ENCODE results near the gene LARP4B. TPM values are rescaled to one million over a fixed set of nuclear protein-coding genes. Genes with fewer than 3 reads are reported as not detected.

Gene LARP4B
- polyA plus RNA-seq, 1 donor (not counting 4 experiments of a cell fraction or from before 2014, with no cell fraction given) = 39.4 TPM

DNA sequence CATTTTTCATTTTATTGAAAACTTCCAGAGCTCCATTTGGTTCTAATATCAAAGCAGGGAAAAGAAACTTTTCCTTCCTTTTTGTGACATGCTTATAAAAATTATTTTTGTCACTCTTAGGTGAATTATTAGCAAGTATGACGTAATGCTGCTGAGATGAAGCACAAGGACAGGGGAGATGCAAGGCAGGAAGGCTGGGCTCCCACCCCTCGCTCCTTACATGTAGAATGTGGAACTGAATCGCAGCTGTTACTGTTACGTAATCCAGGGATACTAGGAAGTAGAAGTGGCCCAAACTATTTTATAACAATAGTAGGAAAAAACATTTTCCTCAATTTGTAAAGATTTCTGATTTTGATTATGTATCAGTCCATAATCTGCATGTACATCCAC, 39.6 kb upstream of the LARP4B start:
- Histone ChIP-seq H3K9ac (ENCODE audit: control insufficient read depth, extremely low read depth, insufficient read depth, low read length) (no peak overlapping the region), H3K4me3 (ENCODE audit: control insufficient read depth in 2 of 3, extremely low read depth in 1 of 3, insufficient read depth in 2 of 3, low read depth in 1 of 3, low read length in 3 of 3) (no peak overlapping the region), H3K9me1 (ENCODE audit: control insufficient read depth, extremely low read depth, insufficient read depth, low read length) (no peaks in the 10 kb centered on the region), H4K20me1 (ENCODE audit: control insufficient read depth, extremely low read depth, insufficient read depth, low read length) (no peaks in the 10 kb centered on the region), H3K4me2 (ENCODE audit: control insufficient read depth, extremely low read depth, insufficient read depth, low read depth, low read length) (no peak overlapping the region), H3K79me2 (ENCODE audit: control insufficient read depth, insufficient read depth, low read length) (no peaks in the 10 kb centered on the region), H3K9me3 (ENCODE audit: control insufficient read depth, low read depth, low read length) (no peaks in the 10 kb centered on the region), H3K4me1 (ENCODE audit: control insufficient read depth, extremely low read depth, insufficient read depth, low read length) (no peaks in the 10 kb centered on the region), H2AFZ (ENCODE audit: control insufficient read depth, low read length) (no peak overlapping the region), H3K27me3 (ENCODE audit: control insufficient read depth, extremely low read depth, insufficient read depth, low read length) (peaks cover 9% of the 10 kb centered on the region), H3K36me3 (ENCODE audit: control insufficient read depth in 2 of 2, extremely low read depth in 1 of 2, insufficient read depth in 2 of 2, low read length in 2 of 2) (no peaks in the 10 kb centered on the region), H3K27ac (ENCODE audit: control insufficient read depth, insufficient read depth, low read length) (no peak overlapping the region)
- TF ChIP-seq, protein P1, sequence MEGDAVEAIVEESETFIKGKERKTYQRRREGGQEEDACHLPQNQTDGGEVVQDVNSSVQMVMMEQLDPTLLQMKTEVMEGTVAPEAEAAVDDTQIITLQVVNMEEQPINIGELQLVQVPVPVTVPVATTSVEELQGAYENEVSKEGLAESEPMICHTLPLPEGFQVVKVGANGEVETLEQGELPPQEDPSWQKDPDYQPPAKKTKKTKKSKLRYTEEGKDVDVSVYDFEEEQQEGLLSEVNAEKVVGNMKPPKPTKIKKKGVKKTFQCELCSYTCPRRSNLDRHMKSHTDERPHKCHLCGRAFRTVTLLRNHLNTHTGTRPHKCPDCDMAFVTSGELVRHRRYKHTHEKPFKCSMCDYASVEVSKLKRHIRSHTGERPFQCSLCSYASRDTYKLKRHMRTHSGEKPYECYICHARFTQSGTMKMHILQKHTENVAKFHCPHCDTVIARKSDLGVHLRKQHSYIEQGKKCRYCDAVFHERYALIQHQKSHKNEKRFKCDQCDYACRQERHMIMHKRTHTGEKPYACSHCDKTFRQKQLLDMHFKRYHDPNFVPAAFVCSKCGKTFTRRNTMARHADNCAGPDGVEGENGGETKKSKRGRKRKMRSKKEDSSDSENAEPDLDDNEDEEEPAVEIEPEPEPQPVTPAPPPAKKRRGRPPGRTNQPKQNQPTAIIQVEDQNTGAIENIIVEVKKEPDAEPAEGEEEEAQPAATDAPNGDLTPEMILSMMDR (optimal IDR thresholded peaks at IDR 0.05 in 1 of 3, IDR thresholded peaks at IDR 0.05 in 1 of 3, conservative IDR thresholded peaks at IDR 0.05 in 1 of 3; ENCODE audit: extremely low read depth in 1 of 3, insufficient read depth in 2 of 3, low read length in 3 of 3) = no peak
- no peak for TF ChIP-seq EZH2 (IDR thresholded peaks at IDR 0.05; ENCODE audit: low read length)
- FAIRE-seq (no peak), DNase-seq (ENCODE audit: low read depth, low spot score) (no peak)
- dilution Hi-C loops (cut with MboI; ENCODE audit: extremely low pct_ligation_motif_present, low sequenced_read_pairs) = no loop called here

DNA sequence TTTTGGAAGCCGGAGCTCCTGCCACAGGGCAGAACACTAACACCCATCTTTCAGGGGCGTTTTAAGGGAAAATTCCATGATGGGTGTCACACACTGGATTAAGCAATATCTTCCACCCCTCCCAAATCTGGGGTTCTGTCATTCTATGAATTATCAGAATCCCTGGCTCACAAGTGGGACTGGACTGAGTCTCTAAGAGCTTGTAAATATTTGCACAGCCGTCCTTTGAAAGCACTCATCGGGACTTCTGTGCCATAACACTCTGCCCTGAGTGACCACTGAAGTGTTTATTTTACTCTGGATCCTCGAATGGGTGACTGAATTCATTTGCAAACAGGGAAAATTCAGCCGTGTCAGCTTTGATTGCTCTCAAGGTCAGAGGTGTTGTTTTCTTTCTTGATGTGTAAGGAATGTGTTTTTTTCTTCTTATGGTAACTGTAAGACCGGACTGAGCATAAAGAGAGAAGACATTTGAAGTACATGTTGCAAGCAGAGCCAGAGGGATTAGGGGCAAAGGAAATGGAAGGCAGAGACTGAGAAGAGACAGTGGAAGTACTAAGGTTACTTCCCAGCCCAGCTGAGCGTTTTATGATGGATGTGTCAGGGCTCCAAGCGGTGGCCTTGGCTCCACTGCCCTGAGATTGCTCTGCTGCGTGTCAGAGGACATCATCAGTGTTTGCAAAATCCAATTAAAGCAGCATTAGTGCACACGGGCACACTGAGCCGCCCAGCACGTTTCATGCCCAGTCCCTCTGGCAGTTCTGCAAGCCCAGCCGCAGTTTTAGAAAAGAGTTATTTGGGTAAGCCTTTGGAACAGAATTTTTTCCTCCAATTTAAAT, 39.0 kb upstream of the LARP4B start:
- Histone ChIP-seq H4K20me1 (ENCODE audit: control insufficient read depth, extremely low read depth, insufficient read depth, low read length) (no peaks in the 10 kb centered on the region), H3K9me3 (ENCODE audit: control insufficient read depth, low read depth, low read length) (no peaks in the 10 kb centered on the region), H3K4me3 (ENCODE audit: control insufficient read depth in 2 of 3, extremely low read depth in 1 of 3, insufficient read depth in 2 of 3, low read depth in 1 of 3, low read length in 3 of 3) (no peak overlapping the region), H3K9ac (ENCODE audit: control insufficient read depth, extremely low read depth, insufficient read depth, low read length) (no peak overlapping the region), H3K36me3 (ENCODE audit: control insufficient read depth in 2 of 2, extremely low read depth in 1 of 2, insufficient read depth in 2 of 2, low read length in 2 of 2) (no peaks in the 10 kb centered on the region), H3K79me2 (ENCODE audit: control insufficient read depth, insufficient read depth, low read length) (no peaks in the 10 kb centered on the region), H3K27ac (ENCODE audit: control insufficient read depth, insufficient read depth, low read length) (no peak overlapping the region), H3K9me1 (ENCODE audit: control insufficient read depth, extremely low read depth, insufficient read depth, low read length) (no peaks in the 10 kb centered on the region), H3K4me1 (ENCODE audit: control insufficient read depth, extremely low read depth, insufficient read depth, low read length) (no peaks in the 10 kb centered on the region), H3K27me3 (ENCODE audit: control insufficient read depth, extremely low read depth, insufficient read depth, low read length) (peaks cover 9% of the 10 kb centered on the region), H2AFZ (ENCODE audit: control insufficient read depth, low read length) (no peak overlapping the region), H3K4me2 (ENCODE audit: control insufficient read depth, extremely low read depth, insufficient read depth, low read depth, low read length) (no peak overlapping the region)
- dilution Hi-C loops (cut with MboI; ENCODE audit: extremely low pct_ligation_motif_present, low sequenced_read_pairs) = no loop called here
- TF ChIP-seq EZH2 (IDR thresholded peaks at IDR 0.05; ENCODE audit: low read length) = no peak
- TF ChIP-seq, protein P1 (optimal IDR thresholded peaks at IDR 0.05 in 1 of 3, IDR thresholded peaks at IDR 0.05 in 1 of 3, conservative IDR thresholded peaks at IDR 0.05 in 1 of 3; ENCODE audit: extremely low read depth in 1 of 3, insufficient read depth in 2 of 3, low read length in 3 of 3) = no peak
- no peak for FAIRE-seq
- DNase-seq (ENCODE audit: low read depth, low spot score) = no peak
